Activated naive CD8-positive, alpha-beta T cell treated with anti-CD3 and anti-CD28 coated beads, Interleukin-2, amount 50 U/mL, for 24 hours (primary cell): Measurements from ENCODE around the gene ADAMTS6.

Experiments
- ATAC-seq: fragments of 150-1000 bp; cut with Tn5 transposase; one replicate; pipeline ENCODE4 v1.10.0; 2021
- DNase-seq: peaks from one replicate; pipeline ENCODE4 v3.0.0; 2021
- H3K27ac Mint-ChIP-seq: one replicate; pipeline ENCODE4 v1.8.0; 2021; ENCODE audit warnings: mild to moderate bottlenecking, mixed read lengths
- H3K27me3 Mint-ChIP-seq: one replicate; pipeline ENCODE4 v1.8.0; 2021; ENCODE audit warnings: mixed read lengths
- H3K36me3 Mint-ChIP-seq: one replicate; pipeline ENCODE4 v1.8.0; 2021; ENCODE audit warnings: low read depth, mixed read lengths
- H3K4me1 Mint-ChIP-seq: one replicate; pipeline ENCODE4 v1.8.0; 2021; ENCODE audit warnings: mixed read lengths
- H3K4me3 Mint-ChIP-seq: one replicate; pipeline ENCODE4 v1.8.0; 2021; ENCODE audit warnings: mild to moderate bottlenecking, moderate library complexity, mixed read lengths
- H3K9me3 Mint-ChIP-seq: one replicate; pipeline ENCODE4 v1.8.0; 2021; ENCODE audit warnings: mixed read lengths

The ADAMTS6 gene

DNA sequence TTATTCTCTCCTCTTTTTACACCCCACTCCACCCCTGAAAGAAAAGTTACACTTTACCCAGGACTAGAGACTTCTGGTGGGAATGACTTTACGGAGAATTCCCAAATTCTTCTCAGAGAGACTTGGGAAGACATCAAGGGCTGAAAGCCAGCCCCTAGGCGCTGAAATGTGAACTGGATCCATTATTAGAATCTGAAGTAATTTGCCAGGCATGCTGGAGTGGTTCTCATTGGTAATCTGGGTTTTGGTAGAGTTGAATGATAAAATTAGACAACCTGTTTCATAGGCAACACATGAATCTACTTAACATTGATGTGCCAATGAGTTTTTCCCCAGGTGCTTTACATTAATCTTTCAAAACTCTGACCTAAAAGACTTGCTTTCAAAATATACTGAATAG is 324.8 kb downstream of the ADAMTS6 start:
- Mint-ChIP-seq H3K4me3 (no peak overlapping the region), H3K9me3 (no peaks in the 10 kb centered on the region), H3K27ac (no peak overlapping the region), H3K27me3 (no peaks in the 10 kb centered on the region), H3K4me1 (no peaks in the 10 kb centered on the region), H3K36me3 (no peaks in the 10 kb centered on the region)
- DNase-seq: no peak
- ATAC-seq: no peak

DNA sequence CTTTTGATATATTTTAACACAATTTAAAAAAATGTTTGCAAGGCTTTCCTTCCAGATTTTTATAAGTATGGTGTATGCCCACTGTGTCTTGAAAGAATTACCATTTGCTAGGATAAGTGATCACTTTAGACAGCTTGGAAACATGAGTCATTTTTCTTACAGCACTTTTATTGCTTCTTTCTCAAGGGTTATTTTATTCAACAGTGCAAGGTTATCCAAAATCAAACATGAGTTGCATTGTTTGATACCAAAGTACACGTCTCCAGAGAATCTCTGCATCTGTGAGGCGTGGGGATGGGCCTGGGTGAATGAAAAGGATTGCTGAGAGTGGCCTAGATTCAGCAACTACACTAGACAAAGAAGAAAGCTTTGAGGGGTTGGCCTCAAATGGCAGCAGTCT is 329.6 kb downstream of the ADAMTS6 start:
- no peaks in the 10 kb centered on the region for H3K4me1 Mint-ChIP-seq
- H3K27ac Mint-ChIP-seq: no peak overlapping the region
- ATAC-seq: no peak
- no peak overlapping the region for H3K4me3 Mint-ChIP-seq
- no peaks in the 10 kb centered on the region for H3K9me3 Mint-ChIP-seq
- no peaks in the 10 kb centered on the region for H3K36me3 Mint-ChIP-seq
- DNase-seq: no peak
- no peaks in the 10 kb centered on the region for H3K27me3 Mint-ChIP-seq

DNA sequence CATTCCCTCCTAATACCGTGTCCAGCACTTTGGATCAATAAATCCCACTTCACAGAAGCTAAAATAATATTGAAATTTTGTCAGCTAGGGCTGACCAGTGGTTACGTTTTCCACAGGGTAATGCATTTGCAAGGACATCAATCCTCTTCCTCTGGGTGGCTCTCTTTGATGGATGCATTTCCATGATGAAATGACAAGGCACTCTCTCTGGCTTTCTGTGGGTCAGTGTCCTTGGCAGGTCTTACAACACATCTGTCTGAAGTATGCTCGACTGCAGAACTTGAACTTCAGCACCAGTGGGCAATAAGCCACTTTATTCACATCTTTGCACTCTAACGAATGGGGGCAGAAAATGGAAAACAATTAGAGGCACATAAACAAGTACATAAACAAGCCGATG is 330.1 kb downstream of the ADAMTS6 start:
- DNase-seq (no peak), ATAC-seq (no peak)
- Mint-ChIP-seq H3K36me3 (no peaks in the 10 kb centered on the region), H3K27ac (no peak overlapping the region), H3K9me3 (no peaks in the 10 kb centered on the region), H3K4me1 (no peaks in the 10 kb centered on the region), H3K27me3 (no peaks in the 10 kb centered on the region), H3K4me3 (no peak overlapping the region)

DNA sequence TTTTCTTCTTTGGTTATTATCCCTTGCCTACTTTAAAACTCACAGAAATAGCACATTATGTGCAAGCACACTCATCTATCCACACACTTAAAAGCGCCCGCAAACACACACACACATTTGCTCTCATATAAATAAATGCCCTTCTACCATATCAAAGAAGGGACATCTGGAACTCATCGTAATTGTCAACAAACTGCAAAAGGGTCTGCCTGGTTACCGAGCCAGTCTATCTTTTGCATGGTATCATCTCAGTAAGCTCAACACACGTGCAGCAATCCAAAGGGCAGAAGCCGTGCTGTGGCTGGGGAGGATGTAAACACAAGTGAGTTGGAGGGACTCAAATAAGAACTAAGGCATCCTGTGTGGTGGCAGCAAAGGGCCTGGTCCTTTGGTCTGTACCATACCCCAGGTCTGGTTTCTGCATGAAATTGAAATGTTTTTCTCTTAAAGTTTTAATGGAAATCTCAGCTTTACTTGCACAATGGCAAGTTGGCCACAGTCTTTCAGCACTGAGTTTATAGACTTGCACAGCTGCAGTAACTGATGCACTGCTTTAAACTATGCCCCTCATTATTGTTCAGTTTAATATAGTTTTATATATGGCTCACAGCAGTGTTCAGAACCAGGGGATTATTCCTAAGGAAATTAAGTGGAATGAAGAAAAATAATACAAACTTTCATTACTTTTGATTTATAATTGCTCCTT is 331.0 kb downstream of the ADAMTS6 start:
- H3K27me3 Mint-ChIP-seq: no peaks in the 10 kb centered on the region
- H3K4me1 Mint-ChIP-seq: no peaks in the 10 kb centered on the region
- H3K9me3 Mint-ChIP-seq: no peaks in the 10 kb centered on the region
- no peak for ATAC-seq
- DNase-seq: no peak
- no peak overlapping the region for H3K27ac Mint-ChIP-seq
- H3K36me3 Mint-ChIP-seq: no peaks in the 10 kb centered on the region
- H3K4me3 Mint-ChIP-seq: no peak overlapping the region

DNA sequence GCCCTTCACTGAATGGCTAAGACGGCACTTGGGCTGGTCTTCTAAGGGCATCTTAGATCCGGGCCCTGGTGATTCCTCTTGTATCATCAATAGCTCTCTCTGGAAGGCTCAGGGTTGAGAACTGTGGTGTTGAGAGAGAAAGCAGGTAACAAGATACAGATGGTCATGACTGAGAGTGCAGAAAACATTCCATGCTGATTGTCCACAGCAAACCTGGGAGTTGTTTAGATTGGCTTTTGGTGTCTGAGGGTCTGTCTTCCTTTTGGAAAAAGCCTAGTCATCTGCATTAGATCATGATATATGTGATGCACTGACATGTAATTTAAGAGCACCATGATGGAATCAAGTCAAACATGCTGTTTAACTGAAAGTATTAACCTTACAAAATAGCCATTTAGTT is 331.9 kb downstream of the ADAMTS6 start:
- ATAC-seq (no peak), DNase-seq (no peak)
- no peaks in the 10 kb centered on the region for H3K4me1 Mint-ChIP-seq
- H3K27ac Mint-ChIP-seq: no peak overlapping the region
- H3K4me3 Mint-ChIP-seq: no peak overlapping the region
- H3K36me3 Mint-ChIP-seq: no peaks in the 10 kb centered on the region
- H3K9me3 Mint-ChIP-seq: no peaks in the 10 kb centered on the region
- no peaks in the 10 kb centered on the region for H3K27me3 Mint-ChIP-seq

DNA sequence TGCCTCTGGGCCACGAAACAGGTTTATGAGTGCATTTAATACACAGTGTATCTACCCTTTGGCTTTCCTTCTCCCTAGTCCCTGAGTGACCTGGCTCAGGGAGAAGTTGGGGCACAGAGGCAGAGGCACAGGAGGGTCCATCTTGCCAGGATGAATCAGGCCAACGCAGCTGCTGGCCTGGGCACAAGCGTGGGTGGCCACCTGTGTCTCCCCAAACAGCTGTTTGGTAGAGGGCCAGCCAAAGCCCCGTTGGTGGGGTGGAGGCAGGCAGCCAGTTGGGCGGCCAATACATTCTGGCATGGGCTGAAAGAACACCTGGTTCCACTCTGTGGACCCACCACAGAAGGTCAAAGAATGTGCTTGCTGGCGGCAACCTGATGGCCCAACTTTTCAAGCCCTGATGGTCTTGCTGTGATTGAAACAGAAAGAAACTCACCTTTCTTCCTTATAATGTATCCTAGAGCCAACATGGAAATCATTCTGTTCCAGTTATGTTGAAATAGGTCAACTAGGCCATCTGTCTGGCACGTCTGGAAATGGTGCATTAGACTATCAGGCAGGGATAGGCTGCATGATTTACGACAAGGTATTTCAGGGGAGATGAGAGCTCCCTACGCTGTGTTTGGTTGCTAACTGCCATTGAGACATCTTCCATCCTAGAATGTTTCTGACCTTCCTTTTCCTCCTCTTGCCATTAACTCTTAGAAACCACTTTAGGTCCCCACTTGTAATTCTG is 337.4 kb downstream of the ADAMTS6 start:
- H3K4me1 Mint-ChIP-seq: no peaks in the 10 kb centered on the region
- no peak overlapping the region for H3K4me3 Mint-ChIP-seq
- H3K27ac Mint-ChIP-seq: no peak overlapping the region
- no peak for ATAC-seq
- no peaks in the 10 kb centered on the region for H3K9me3 Mint-ChIP-seq
- DNase-seq: no peak
- H3K27me3 Mint-ChIP-seq: no peaks in the 10 kb centered on the region
- H3K36me3 Mint-ChIP-seq: no peaks in the 10 kb centered on the region

DNA sequence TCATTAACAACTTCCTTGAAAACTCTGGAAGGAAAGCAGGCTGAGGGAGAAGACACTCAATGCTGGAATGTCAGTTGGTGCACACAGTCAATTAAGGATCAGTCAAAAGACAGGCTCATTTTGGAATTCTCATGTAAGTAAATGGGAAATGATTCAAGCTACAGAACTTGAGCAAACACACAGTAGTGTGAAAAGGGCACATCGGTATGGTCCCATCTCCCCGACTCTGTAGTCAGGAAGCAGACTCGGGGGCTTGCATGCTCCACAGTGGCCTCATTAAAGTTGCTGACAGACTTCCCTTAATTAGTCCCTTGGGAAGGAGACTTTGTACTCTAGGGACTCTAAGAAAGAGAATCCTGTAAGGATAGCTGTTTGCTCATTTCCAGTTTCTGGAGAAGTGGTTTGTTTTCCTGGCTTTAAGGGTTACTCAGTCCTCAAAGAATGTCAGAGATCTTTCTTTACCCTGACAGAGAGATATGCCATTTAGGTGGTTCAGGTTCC is 339.2 kb downstream of the ADAMTS6 start:
- Mint-ChIP-seq H3K27ac (no peak overlapping the region), H3K9me3 (no peaks in the 10 kb centered on the region), H3K36me3 (no peaks in the 10 kb centered on the region), H3K4me3 (no peak overlapping the region), H3K4me1 (no peaks in the 10 kb centered on the region), H3K27me3 (no peaks in the 10 kb centered on the region)
- DNase-seq (no peak), ATAC-seq (no peak)

DNA sequence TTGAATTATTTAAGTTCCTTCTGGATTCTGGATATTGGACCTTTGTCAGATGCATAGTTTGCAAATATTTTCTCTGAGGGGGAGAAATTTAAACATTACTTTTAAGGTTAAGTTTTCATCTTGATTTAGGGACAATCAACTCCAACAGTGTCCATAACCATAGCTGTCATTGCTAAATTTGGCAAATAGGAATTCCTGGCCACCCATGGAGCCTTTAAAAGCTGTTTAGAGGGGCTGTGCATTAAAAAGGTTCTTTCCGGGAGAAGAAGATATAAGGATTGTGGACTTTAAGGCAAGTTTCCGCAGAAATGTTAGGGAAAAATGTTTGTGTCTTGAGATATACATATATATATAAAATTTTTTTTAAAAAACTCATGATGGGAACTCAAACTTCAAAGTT is 339.7 kb downstream of the ADAMTS6 start:
- H3K9me3 Mint-ChIP-seq: no peaks in the 10 kb centered on the region

DNA sequence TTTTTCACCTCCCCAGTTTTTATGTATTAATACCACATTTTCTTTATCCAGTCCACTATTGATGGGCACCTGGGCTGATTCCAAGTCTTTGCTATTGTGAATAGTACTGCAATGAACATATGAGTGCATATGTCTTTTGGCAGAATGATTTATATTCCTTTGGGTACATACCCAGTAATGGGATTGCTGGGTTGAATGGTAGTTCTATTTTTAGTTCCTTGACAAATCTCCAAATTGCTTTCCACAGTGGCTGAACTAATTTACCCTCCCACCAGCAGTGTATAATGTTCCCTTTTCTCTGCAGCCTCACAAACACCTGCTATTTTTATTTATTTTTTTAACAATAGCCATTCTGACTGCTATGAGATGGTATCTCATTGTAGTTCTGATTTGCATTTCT is 340.2 kb downstream of the ADAMTS6 start:
- DNase-seq (no peak), ATAC-seq (no peak)
- Mint-ChIP-seq H3K4me3 (no peak overlapping the region), H3K9me3 (no peaks in the 10 kb centered on the region), H3K27ac (no peak overlapping the region), H3K27me3 (no peaks in the 10 kb centered on the region), H3K4me1 (no peaks in the 10 kb centered on the region), H3K36me3 (no peaks in the 10 kb centered on the region)

More for the DNA sequence above, 339.7 kb downstream of the ADAMTS6 start:
- Mint-ChIP-seq H3K4me1 (no peaks in the 10 kb centered on the region), H3K36me3 (no peaks in the 10 kb centered on the region), H3K27ac (no peak overlapping the region), H3K27me3 (no peaks in the 10 kb centered on the region), H3K4me3 (no peak overlapping the region)
- ATAC-seq (no peak), DNase-seq (no peak)

DNA sequence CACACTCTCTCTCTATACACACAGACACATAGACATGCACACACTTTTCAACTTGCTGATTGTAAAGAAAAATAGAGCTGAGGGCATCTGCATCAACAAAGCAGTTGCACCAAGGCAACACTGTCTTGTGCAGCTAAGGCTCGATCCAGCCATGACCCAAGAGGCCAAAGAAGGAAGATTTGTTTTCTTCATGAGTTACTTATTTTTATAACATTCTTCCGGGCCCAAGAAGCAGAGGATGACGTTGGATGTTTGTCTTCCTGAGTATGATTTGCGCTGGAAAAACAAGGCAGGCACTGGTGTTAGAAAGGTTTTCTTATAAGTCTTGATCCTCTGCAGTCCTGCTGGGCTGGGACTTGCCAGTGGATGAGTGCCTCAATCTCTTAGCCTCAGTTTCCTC is 344.1 kb downstream of the ADAMTS6 start:
- no peaks in the 10 kb centered on the region for H3K27me3 Mint-ChIP-seq
- H3K36me3 Mint-ChIP-seq: no peaks in the 10 kb centered on the region
- H3K4me3 Mint-ChIP-seq: no peak overlapping the region
- no peak overlapping the region for H3K27ac Mint-ChIP-seq
- no peak for ATAC-seq
- H3K9me3 Mint-ChIP-seq: no peaks in the 10 kb centered on the region
- DNase-seq: no peak
- no peaks in the 10 kb centered on the region for H3K4me1 Mint-ChIP-seq

DNA sequence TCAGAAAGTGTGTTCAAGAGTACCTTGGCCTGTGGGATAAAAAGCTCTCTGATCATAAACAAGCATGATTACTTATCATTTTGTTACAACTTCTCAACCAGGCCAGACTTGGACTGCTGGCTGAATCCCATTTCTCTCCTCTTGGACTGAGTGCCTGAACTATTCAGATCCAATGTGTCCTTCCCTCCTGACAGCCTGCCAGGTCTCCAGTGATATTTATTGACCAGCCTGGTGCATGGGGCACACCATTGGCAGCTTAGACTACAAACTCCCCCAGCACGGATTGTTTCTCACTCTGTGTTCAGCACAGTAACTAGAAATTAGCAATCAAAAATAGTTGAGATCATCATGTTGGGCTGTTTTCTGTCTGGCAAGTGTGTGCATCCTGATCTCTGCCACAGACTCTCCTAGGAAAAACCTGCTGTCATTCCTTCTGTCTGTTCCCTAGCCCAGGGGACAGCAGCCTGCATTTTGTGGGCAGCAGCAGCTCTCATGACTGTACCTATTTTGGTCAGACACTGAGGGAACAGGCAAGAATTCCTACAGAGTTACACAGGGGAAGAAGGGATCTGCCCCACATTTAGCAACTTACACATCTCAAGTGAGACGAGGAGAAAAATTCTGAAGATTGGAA is 348.1 kb downstream of the ADAMTS6 start:
- Mint-ChIP-seq H3K27me3 (no peaks in the 10 kb centered on the region), H3K4me3 (no peak overlapping the region), H3K4me1 (no peaks in the 10 kb centered on the region), H3K27ac (no peak overlapping the region), H3K36me3 (no peaks in the 10 kb centered on the region), H3K9me3 (no peaks in the 10 kb centered on the region)
- DNase-seq (no peak), ATAC-seq (no peak)

DNA sequence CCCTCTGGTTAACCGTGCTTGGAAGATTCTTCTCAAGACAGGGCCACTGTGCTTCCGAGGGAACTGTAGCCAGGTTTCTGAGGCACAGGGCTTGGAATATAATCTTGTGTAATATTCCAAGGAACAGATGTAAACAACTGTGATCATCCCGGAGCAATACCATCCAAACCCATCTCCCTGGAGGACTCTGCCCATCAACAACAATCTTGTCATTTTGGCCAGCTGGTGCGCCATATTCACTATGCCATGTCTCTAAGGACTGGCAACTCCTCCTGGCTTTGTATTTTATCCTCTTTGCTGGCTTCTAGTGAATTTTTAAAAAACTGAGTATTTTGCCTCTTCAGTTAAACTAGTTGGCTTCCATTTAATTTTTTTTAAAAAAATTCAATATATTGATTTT is 349.3 kb downstream of the ADAMTS6 start:
- Mint-ChIP-seq H3K27ac (no peak overlapping the region), H3K4me1 (no peaks in the 10 kb centered on the region), H3K36me3 (no peaks in the 10 kb centered on the region), H3K27me3 (no peaks in the 10 kb centered on the region), H3K9me3 (no peaks in the 10 kb centered on the region), H3K4me3 (no peak overlapping the region)
- DNase-seq (no peak), ATAC-seq (no peak)

DNA sequence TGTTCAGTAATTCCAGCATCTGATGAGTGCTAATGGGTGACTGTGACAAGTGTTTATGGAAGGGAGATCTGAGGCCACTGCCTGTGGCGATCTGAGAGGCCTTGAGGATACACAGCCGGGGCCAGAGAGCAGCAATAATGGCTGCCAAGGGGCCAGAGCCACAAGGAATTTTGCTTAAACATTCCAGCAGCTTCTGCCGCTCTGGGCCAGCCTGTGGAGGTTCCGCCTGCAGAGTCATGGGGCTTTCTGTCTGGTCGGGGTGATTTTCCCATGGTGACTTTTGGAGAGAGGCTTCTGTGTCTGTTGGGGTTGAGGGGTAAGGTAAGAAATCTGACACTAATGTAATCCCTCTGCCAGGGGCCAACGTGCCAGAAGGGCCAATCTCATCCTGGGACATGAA is 353.5 kb downstream of the ADAMTS6 start:
- no peaks in the 10 kb centered on the region for H3K27me3 Mint-ChIP-seq

DNA sequence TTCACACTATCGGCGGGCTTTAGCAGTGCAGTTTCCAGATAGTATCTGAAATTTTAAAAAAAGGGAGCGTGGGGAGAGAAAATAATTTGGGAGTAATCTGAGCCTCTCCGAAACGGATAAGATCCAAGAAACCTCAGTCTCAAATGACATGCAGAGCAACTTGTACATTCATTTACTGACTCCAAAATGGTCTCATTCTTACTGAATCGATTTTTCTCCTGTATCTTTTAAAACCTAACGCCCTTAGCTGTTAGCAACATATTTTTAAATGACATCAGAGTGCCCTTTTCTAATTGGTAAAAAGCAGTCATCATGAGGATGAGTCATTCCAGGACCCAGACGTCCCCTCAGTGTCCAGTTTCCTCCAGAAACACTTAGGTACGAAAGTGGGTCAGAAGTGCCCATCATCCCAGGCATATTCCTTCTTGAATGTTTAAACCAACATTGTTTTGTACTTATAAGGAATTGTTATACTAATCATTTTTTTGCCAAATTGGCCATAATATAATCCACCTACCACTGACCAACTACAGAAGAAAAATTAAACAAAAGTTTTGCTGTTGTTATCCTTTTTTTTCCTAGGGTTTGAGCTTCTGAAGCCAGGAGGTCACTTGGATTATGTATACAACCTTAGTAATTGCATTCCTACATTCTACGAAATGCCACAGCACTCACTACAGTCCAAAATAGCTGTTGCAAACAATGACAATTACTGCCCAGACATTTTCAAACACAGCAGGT is 354.4 kb downstream of the ADAMTS6 start:
- H3K27me3 Mint-ChIP-seq: no peaks in the 10 kb centered on the region
- H3K4me3 Mint-ChIP-seq: no peak overlapping the region
- ATAC-seq: no peak

More for the DNA sequence above, 353.5 kb downstream of the ADAMTS6 start:
- no peak overlapping the region for H3K27ac Mint-ChIP-seq
- H3K4me3 Mint-ChIP-seq: no peak overlapping the region
- no peaks in the 10 kb centered on the region for H3K4me1 Mint-ChIP-seq
- H3K36me3 Mint-ChIP-seq: no peaks in the 10 kb centered on the region
- H3K9me3 Mint-ChIP-seq: no peaks in the 10 kb centered on the region
- no peak for ATAC-seq
- no peak for DNase-seq

More for the DNA sequence above, 354.4 kb downstream of the ADAMTS6 start:
- H3K27ac Mint-ChIP-seq: no peak overlapping the region
- no peaks in the 10 kb centered on the region for H3K36me3 Mint-ChIP-seq
- DNase-seq: no peak
- no peaks in the 10 kb centered on the region for H3K9me3 Mint-ChIP-seq
- no peaks in the 10 kb centered on the region for H3K4me1 Mint-ChIP-seq
